Thoracic aorta (tissue), 2 donors: ENCODE measurements around the gene DYNLT2. TPM values are rescaled to one million over a fixed set of nuclear protein-coding genes. Genes with fewer than 3 reads are reported as not detected.

ENCODE experiments used
- ATAC-seq: fragments of 150-250 bp; one replicate; pipeline ENCODE4 v1.8.0; 2017; ENCODE audit warnings: low read depth; ENCODE audit not compliant: insufficient number of reproducible peaks, low FRiP score
- DNase-seq: peaks from one replicate; pipeline ENCODE4 v3.0.0-alpha.2; 2020; ENCODE audit warnings: low spot score
- H3K27ac ChIP-seq, 2 donors: fragments of 200-600 bp; sonication (generic); 1 replicate in 1 of 2; 2 replicates in 1 of 2; pipeline ENCODE4 v1.5.1; 2016; ENCODE audit warnings: mild to moderate bottlenecking in 2 of 2, moderate library complexity in 2 of 2
- H3K27me3 ChIP-seq: fragments of 200-600 bp; sonication (generic); replicated peaks from 2 replicates; pipeline ENCODE4 v1.6.0; 2016; ENCODE audit warnings: mild to moderate bottlenecking; ENCODE audit not compliant: insufficient read depth
- H3K36me3 ChIP-seq: fragments of 200-600 bp; sonication (generic); one replicate; pipeline ENCODE4 v1.5.1; 2016
- H3K4me1 ChIP-seq, 2 donors: fragments of 200-600 bp; sonication (generic); 1 replicate in 1 of 2; 2 replicates in 1 of 2; pipeline versions ENCODE4 v1.5.1 to v1.6.0; 2016; ENCODE audit warnings: low read depth in 2 of 2, mild to moderate bottlenecking in 1 of 2; ENCODE audit not compliant: control insufficient read depth in 1 of 2
- H3K4me3 ChIP-seq: fragments of 200-600 bp; sonication (generic); 2 replicates; pipeline ENCODE4 v1.5.1; 2016; ENCODE audit warnings: mild to moderate bottlenecking
- H3K9me3 ChIP-seq: fragments of 200-600 bp; sonication (generic); 2 replicates; pipeline ENCODE4 v1.5.1; 2016
- CTCF ChIP-seq: fragments of 200-600 bp; sonication (generic); IDR thresholded peaks from one replicate; pipeline ENCODE4 v1.5.1; 2019; ENCODE audit warnings: antibody characterized with exemption
- total RNA-seq, 2 donors: library from RNA; depleted of rRNA; stranded (reverse); fragments of >200 nt; gene quantifications; one replicate each; pipeline versions ENCODE4 v1.1.0 to v1.2.3, GENCODE V29; 2016

The DYNLT2 gene
- total RNA-seq, 2 donors from 2014 or later: 0.95 to 3.0 TPM

DNA sequence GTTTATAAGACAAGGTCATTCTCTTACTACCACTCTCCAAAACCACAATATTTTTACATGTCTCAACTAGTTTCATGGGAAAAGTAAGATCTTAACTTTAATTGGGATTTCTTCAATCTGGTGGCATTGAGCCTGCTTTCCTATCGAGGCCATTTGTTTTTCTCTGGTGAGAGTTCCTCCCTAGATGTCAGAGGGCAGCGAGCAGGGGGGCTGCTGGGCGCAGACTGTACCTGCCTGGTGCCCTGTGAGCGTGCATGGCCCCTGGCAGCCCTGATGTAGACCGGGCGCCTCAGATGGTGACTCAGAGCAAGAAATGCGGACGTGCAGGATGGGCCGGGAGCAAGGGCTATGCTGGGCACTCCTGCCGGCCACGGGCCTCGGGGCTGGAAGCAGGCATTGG lies 27.3 kb upstream of the DYNLT2 start:
- H3K36me3 ChIP-seq: peaks cover 33% of the 10 kb centered on the region
- H3K27ac ChIP-seq: no peak overlapping the region
- H3K27me3 ChIP-seq: no peaks in the 10 kb centered on the region
- no peak for ATAC-seq
- no peak for TF ChIP-seq CTCF
- H3K4me1 ChIP-seq: no peaks in the 10 kb centered on the region
- no peak for DNase-seq
- no peaks in the 10 kb centered on the region for H3K9me3 ChIP-seq
- no peak overlapping the region for H3K4me3 ChIP-seq

GRCh38 chr6:169777896-169778295 lies 26.5 kb upstream of the DYNLT2 start:
- Histone ChIP-seq H3K27ac (no peak overlapping the region), H3K4me3 (no peak overlapping the region), H3K9me3 (no peaks in the 10 kb centered on the region), H3K36me3 (peaks cover 38% of the 10 kb centered on the region), H3K4me1 (no peaks in the 10 kb centered on the region), H3K27me3 (no peaks in the 10 kb centered on the region)
- ATAC-seq (no peak), DNase-seq (no peak)
- TF ChIP-seq CTCF: no peak

GRCh38 chr6:169776379-169776778 lies 25.0 kb upstream of the DYNLT2 start:
- ATAC-seq (no peak), DNase-seq (no peak)
- Histone ChIP-seq H3K4me1 (no peaks in the 10 kb centered on the region), H3K9me3 (no peaks in the 10 kb centered on the region), H3K36me3 (peaks cover 44% of the 10 kb centered on the region), H3K4me3 (no peak overlapping the region), H3K27me3 (no peaks in the 10 kb centered on the region), H3K27ac (no peak overlapping the region)
- no peak for TF ChIP-seq CTCF

GRCh38 chr6:169775321-169775720 lies 23.9 kb upstream of the DYNLT2 start:
- no peak for ATAC-seq
- DNase-seq: no peak
- no peak for TF ChIP-seq CTCF
- H3K27ac ChIP-seq: no peak overlapping the region
- no peaks in the 10 kb centered on the region for H3K27me3 ChIP-seq
- no peak overlapping the region for H3K4me3 ChIP-seq
- H3K36me3 ChIP-seq: peaks cover 38% of the 10 kb centered on the region
- no peaks in the 10 kb centered on the region for H3K4me1 ChIP-seq
- H3K9me3 ChIP-seq: no peaks in the 10 kb centered on the region

DNA sequence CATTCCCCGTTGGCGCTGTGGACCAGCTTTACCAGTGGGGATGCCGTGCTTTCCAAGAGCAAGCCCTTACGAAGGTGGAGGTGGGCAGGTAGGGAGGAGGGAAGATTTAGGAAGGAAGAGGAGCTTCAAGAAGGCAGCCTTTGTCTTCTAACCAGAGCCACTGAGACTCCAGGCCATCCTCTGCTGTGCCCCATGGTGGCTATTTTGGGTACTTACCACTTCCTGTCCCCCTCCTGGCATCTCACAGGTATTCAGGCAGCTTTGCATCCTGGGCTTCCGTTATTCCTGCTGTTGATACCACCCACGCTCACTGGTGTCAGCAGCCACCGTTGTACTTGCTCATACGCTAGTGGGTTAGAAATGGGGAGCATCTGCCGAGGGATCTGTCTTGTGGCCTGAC lies 23.0 kb upstream of the DYNLT2 start:
- H3K27ac ChIP-seq: no peak overlapping the region
- ATAC-seq (no peak), DNase-seq (no peak)
- no peaks in the 10 kb centered on the region for H3K27me3 ChIP-seq
- no peak overlapping the region for H3K4me3 ChIP-seq
- no peak for TF ChIP-seq CTCF
- H3K9me3 ChIP-seq: no peaks in the 10 kb centered on the region
- H3K4me1 ChIP-seq: no peaks in the 10 kb centered on the region
- peaks cover 32% of the 10 kb centered on the region for H3K36me3 ChIP-seq
